HG02973 (cell line): Measurements from ENCODE around the gene DNAH17.

Experiments
- ATAC-seq: cut with Tn5 transposase; IDR thresholded peaks from one replicate; pipeline ENCODE4 v1.9.1; 2021; ENCODE audit warnings: moderate library complexity; ENCODE audit not compliant: unreplicated experiment

Gene DNAH17

GRCh38 chr17:78605429-78605828, 28.2 kb upstream of the DNAH17 start:
- ATAC-seq: no peak

DNA sequence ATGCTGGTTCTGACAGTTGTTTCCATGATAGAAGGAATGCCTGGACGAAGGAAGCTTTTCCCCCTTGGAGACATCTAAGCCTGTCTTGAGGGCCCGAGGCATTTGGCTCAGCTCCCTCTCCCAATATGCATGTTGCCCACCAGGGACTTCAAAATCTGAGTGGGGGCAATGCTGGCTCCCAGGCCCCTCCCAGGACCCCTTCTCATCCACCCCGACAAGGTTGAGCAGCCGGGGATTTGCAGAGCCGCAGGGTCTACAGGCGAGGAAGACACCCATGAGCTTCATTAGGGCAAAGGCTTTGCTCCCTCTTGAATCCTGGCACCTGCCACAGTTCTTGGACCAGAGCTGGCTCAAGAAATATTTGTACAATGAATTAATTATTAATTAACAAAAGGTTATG, 25.1 kb upstream of the DNAH17 start:
- ATAC-seq: no peak

DNA sequence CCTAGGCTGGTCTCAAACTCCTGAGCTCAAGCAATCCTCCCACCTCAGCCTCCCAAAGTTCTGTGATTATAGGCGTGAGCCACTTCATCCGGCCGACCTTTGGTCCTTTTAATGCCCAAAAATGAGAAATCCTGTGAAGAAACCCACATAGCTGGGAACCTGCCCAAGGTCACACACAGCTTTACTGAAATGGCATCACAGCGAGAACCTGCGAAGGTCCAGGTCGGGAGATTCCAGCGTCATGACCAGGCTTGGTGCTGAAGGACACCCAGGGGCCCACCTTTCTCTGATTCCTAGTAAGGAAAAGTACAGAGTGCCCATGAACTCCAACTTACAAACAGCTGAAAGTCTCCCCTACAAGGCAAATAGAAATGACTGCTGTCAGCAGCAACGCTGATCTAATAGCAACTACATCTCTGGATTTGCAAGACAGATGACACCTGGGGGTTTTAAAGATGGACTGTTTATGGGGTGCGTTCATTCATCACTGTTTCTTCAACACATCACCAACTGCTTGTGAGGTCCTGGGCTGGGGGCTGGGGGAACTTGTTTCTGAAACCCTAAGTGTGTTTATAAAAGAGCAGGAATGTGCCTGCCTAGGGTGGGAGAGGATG, 24.5 kb upstream of the DNAH17 start:
- no peak for ATAC-seq

GRCh38 chr17:78600181-78600721, 23.1 kb upstream of the DNAH17 start:
- ATAC-seq: no peak

- no peak for ATAC-seq
These were observed 22.2 kb upstream of the DNAH17 start for GRCh38 chr17:78599419-78599818.

GRCh38 chr17:78598013-78598471, 20.8 kb upstream of the DNAH17 start:
- ATAC-seq: no peak

DNA sequence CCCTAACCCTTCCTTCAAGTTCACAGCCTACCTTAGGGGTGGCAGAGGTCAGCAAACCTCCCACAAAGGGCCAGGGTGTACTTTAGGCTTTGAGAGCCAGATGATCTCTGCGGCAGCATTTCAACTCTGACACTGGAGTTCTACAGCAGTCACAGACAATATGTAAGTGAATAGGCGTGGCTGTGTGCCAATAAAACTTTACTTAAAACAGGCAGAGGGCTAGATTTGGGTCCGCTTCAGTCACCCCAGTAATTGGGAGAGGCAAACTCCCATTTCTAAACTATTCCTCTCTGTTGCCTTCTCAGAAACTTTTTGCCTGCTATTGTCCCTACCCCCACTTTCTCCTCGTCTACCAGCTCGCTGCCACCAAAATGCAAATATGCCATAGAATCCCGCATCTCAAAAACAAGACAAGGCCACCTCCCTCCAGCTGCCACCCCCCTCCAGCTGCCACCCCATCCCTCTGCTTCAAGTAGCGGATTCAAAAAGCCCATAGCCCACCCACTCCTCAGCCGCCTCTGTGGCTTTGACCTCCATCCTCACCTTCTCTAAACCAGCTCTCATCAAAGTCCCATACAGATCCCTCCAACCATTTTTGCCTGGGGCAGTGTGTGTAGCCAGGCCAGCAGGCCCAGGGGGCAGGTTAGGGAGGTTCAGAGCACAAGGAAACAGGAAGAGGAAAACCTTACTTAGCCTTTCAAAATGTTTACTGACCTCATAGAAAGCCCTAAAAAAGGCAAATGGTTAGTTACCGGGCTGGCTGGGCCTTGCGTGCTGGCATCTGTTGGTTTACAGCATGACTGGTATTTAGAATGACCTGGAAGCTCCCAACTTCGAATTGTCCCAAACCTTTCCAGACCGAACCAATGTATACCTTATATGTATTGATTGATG, 19.9 kb upstream of the DNAH17 start:
- ATAC-seq: no peak

DNA sequence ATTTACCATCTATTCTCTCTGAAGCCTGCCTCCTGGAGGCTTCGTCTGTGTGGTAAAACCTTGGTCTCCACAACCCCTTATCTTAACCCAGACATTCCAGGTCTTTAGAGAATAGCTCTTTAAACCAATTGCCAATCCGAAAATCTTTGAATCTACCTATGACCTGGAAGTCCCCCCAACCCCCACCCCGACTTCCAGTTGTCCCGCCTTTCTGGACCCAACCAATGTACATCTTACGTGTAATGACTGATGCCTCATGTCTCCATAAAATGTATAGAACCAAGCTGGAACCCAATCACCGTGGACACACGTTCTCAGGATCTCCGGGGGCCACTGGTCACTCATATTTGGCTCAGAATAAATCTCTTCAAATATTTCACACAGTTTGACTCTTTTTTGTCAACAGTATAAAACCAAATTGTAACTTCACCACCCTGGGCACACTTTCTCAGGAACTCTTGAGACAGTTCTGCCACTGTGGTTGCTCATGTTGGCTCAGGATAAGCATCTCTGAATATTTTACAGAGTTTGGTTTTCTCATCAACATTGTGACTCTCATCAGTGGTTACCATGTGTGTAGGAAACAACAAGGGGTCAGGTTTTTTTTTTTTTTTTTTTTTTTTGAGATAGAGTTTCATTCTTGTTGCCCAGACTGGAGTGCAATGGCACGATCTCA, 18.1 kb upstream of the DNAH17 start:
- no peak for ATAC-seq

- no peak for ATAC-seq
These were observed 15.8 kb upstream of the DNAH17 start for GRCh38 chr17:78592991-78593329.

GRCh38 chr17:78591263-78591671, 14.1 kb upstream of the DNAH17 start:
- no peak for ATAC-seq

GRCh38 chr17:78589885-78590284, 12.7 kb upstream of the DNAH17 start:
- no peak for ATAC-seq

GRCh38 chr17:78589031-78589675, 12.0 kb upstream of the DNAH17 start:
- ATAC-seq: no peak

GRCh38 chr17:78588258-78589030, 11.2 kb upstream of the DNAH17 start:
- no peak for ATAC-seq

GRCh38 chr17:78585006-78585630, 7.9 kb upstream of the DNAH17 start:
- ATAC-seq: no peak

DNA sequence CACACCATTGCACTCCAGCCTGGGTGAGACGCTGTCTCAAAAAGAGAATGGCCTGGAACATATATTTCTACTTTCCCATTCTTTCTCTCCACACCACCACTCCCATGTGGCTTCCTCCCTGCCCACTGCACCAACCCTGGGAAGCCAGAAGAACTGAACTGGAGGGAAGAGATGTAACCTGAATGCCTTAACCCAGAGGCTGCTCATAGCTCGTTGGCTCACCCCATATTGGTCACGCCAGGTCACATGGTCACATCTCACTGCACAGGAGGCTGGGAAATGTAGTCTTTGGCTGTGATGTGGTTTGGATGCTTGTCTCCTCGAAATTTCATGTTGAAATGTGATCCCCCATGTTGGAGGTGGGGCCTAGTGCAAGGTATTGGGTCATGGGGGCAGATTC, 5.9 kb upstream of the DNAH17 start:
- ATAC-seq: no peak

GRCh38 chr17:78581304-78581703, 4.1 kb upstream of the DNAH17 start:
- no peak for ATAC-seq

- ATAC-seq: no peak
These were observed 3.1 kb upstream of the DNAH17 start for GRCh38 chr17:78580277-78580804.

- no peak for ATAC-seq
These were observed 645 bp downstream of the DNAH17 start for GRCh38 chr17:78576389-78577112.

DNA sequence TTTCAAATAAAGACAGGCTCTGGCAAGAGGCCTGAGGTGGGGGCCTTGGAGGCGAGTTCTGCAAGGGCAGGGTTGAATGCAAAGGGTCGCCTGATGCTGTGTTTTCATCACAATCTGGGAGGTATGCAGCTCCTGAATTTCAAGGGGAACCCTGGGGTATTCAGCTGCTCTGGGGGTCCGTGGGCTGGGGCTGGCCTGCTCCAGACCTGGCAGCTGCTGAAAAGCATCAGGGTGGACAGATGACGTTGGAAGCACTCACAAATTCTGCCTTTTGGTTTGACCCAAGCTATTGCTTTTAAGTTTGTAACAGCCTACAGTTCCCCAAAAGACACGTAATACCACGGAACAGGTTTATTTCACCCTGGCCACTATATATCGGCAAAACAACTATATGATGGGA, 1.3 kb downstream of the DNAH17 start:
- no peak for ATAC-seq
